Brain microvascular endothelial cell (primary cell): ENCODE results near the gene CLEC16A.

Experiments
- DNase-seq: peaks from one replicate; pipeline ENCODE4 v3.0.0-alpha.2; 2020
- H3K27ac ChIP-seq: fragments of 250-450 bp; sonication (Bioruptor Pico); 2 replicates; pipeline ENCODE4 v1.5.1; 2020; ENCODE audit warnings: mild to moderate bottlenecking, moderate library complexity
- H3K27me3 ChIP-seq: fragments of 250-450 bp; sonication (Bioruptor Pico); replicated peaks from 2 replicates; pipeline ENCODE4 v1.5.1; 2020; ENCODE audit warnings: mild to moderate bottlenecking
- H3K36me3 ChIP-seq: fragments of 250-450 bp; sonication (Bioruptor Pico); replicated peaks from 2 replicates; pipeline ENCODE4 v1.5.1; 2020; ENCODE audit warnings: mild to moderate bottlenecking
- H3K4me3 ChIP-seq: 2 replicates; pipeline ENCODE4 v1.5.1; 2011; ENCODE audit warnings: low read depth, mild to moderate bottlenecking, control low read depth, low read length, moderate library complexity
- in situ Hi-C: cut with HindIII; loops from 2 replicates; pipeline ENCODE4 v1.10.0; 2017; ENCODE audit warnings: low sequenced_read_pairs, low pct_ligation_motif_present
- TF ChIP-seq, protein P1 (sequence below): IDR thresholded peaks from 2 replicates; pipeline ENCODE4 v1.5.1; 2011; ENCODE audit warnings: low read depth, mild to moderate bottlenecking, moderate library complexity, low read length, control low read depth, inconsistent platforms; ENCODE audit errors: missing control alignments

CLEC16A gene

DNA sequence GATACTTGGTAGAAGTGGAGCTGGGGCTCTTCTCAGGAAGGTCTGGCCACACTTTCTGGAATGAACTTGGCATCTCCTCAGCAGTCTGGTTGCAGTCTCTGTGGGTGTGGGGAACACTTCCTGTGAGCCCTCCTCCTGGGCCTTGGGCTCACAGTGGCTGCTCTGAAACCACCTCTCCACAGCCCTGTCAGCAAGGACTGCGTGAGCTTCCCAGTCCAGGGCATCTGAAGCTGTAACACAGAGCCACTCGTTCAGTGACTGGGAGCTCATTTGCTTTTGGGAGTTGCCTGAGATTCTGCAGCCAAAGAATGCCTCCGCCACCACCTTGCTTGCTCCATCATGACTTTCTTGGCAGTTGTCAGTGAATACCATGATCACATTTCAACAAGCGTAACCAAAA lies 60.0 kb downstream of the CLEC16A start:
- TF ChIP-seq, protein P1, sequence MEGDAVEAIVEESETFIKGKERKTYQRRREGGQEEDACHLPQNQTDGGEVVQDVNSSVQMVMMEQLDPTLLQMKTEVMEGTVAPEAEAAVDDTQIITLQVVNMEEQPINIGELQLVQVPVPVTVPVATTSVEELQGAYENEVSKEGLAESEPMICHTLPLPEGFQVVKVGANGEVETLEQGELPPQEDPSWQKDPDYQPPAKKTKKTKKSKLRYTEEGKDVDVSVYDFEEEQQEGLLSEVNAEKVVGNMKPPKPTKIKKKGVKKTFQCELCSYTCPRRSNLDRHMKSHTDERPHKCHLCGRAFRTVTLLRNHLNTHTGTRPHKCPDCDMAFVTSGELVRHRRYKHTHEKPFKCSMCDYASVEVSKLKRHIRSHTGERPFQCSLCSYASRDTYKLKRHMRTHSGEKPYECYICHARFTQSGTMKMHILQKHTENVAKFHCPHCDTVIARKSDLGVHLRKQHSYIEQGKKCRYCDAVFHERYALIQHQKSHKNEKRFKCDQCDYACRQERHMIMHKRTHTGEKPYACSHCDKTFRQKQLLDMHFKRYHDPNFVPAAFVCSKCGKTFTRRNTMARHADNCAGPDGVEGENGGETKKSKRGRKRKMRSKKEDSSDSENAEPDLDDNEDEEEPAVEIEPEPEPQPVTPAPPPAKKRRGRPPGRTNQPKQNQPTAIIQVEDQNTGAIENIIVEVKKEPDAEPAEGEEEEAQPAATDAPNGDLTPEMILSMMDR, result no peak
- no peaks in the 10 kb centered on the region for H3K27me3 ChIP-seq
- H3K27ac ChIP-seq, result peak overlapping the region; percentile 49
- in situ Hi-C loops, result no loop called here
- no peak overlapping the region for H3K4me3 ChIP-seq
- H3K36me3 ChIP-seq, result peaks cover 5% of the 10 kb centered on the region
- no peak for DNase-seq

DNA sequence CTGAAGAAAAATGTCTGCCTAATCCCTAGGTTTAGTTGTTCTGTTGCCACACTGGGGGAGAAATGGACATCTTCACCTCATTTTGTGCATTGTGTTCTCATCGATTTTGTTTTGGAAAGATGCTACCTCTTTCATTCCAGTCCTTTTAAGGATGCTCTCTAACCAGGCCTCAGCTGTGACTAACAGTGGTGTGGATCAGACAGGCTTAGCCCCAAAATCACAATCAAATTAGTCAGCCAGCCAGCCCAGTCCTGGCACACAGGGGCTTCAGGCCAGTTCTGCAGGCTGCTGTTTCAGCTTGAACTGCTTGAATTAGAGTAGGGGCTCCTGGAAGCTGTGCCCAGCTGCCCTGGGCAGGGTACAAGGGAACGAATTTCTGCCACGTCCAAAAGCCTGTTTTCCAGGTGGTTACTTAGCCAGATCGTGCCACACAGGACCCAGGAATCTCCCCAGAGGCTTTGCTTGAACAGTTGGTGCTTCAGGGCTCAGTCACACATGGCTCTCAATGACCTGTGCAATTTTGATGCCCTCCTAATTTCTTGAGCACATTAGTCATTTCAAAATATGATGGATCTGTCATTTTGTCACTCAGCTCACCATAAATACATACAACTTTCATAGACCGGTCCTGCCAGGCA lies 60.7 kb downstream of the CLEC16A start:
- peaks cover 5% of the 10 kb centered on the region for H3K36me3 ChIP-seq
- no peak for DNase-seq
- peak overlapping the region; percentile 49 for H3K27ac ChIP-seq
- in situ Hi-C loops, result no loop called here
- TF ChIP-seq, protein P1, result no peak
- no peaks in the 10 kb centered on the region for H3K27me3 ChIP-seq
- H3K4me3 ChIP-seq, result no peak overlapping the region

- no peaks in the 10 kb centered on the region for H3K27me3 ChIP-seq
- no peak for DNase-seq
- peak overlapping the region; percentile 49 for H3K27ac ChIP-seq
- in situ Hi-C loops, result no loop called here
- no peak overlapping the region for H3K4me3 ChIP-seq
- H3K36me3 ChIP-seq, result peaks cover 5% of the 10 kb centered on the region
- TF ChIP-seq, protein P1, result no peak
These were observed 61.2 kb downstream of the CLEC16A start for GRCh38 chr16:11005611-11005975.

DNA sequence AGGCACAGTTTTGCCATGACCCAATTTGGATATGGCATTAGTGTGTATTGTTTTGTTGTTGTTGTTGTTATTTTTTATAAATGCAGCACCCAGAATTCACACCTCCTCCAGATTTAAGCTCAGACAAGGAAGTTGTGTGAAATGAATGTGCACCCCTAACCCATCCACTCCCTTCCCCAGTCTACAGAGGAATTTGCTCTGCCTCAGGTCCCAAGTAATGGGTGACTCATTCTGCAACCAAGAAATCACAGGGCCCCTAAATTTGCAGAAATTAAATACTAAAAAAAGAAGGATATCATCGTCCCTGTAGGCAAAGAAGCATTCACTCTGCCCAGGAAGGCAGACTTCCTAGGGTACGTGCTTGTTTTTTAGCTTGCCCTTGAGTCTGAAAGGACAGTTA lies 62.3 kb downstream of the CLEC16A start:
- TF ChIP-seq, protein P1, result no peak
- Histone ChIP-seq H3K27ac (no peak overlapping the region), H3K4me3 (no peak overlapping the region), H3K27me3 (no peaks in the 10 kb centered on the region), H3K36me3 (peaks cover 5% of the 10 kb centered on the region)
- in situ Hi-C loops, result no loop called here
- no peak for DNase-seq

GRCh38 chr16:11007714-11008280 lies 63.4 kb downstream of the CLEC16A start:
- TF ChIP-seq, protein P1, result no peak
- Histone ChIP-seq H3K27ac (no peak overlapping the region), H3K36me3 (peaks cover 5% of the 10 kb centered on the region), H3K4me3 (no peak overlapping the region), H3K27me3 (no peaks in the 10 kb centered on the region)
- in situ Hi-C loops, result no loop called here
- no peak for DNase-seq

- no peaks in the 10 kb centered on the region for H3K36me3 ChIP-seq
- no peaks in the 10 kb centered on the region for H3K27me3 ChIP-seq
- H3K4me3 ChIP-seq, result no peak overlapping the region
- H3K27ac ChIP-seq, result no peak overlapping the region
- TF ChIP-seq, protein P1, result no peak
- in situ Hi-C loops, result no loop called here
- no peak for DNase-seq
These were observed 64.8 kb downstream of the CLEC16A start for GRCh38 chr16:11009027-11009755.
